HG03280 (cell line): Measurements from ENCODE around the gene WDR82.

Experiments used
- ATAC-seq: cut with Tn5 transposase; IDR thresholded peaks from one replicate; pipeline ENCODE4 v1.9.1; 2021; ENCODE audit warnings: mild to moderate bottlenecking, moderate library complexity; ENCODE audit not compliant: unreplicated experiment

WDR82 gene

DNA sequence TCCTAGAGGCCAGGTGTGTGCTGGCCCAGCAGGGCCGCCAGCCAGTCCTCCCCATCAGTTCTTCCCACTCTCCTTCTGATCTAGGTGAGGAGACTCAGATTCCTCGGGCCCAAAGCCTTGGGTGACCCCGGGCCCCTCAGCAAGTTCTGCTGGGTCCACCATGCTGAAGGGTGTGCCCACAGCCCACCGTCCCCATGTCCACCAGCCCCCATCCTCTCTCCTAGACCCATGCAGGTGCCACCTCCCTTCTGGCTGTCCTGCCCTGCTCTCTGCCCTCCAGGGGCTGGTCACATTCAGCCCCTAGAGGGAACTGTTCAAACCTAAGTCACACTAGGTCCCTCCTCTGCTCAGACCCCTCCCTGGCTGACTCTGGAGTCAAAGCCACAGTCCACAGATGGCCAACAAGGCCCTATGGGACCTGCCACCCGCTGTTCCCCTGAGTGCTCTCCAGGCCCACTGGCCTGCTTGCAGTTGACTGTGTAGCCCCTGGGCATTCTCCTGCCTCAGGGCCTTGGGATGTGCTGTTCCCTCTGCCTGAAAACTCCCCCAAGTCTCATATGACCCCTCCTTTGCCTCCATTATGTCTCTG lies 52.1 kb downstream of the WDR82 start:
- no peak for ATAC-seq

DNA sequence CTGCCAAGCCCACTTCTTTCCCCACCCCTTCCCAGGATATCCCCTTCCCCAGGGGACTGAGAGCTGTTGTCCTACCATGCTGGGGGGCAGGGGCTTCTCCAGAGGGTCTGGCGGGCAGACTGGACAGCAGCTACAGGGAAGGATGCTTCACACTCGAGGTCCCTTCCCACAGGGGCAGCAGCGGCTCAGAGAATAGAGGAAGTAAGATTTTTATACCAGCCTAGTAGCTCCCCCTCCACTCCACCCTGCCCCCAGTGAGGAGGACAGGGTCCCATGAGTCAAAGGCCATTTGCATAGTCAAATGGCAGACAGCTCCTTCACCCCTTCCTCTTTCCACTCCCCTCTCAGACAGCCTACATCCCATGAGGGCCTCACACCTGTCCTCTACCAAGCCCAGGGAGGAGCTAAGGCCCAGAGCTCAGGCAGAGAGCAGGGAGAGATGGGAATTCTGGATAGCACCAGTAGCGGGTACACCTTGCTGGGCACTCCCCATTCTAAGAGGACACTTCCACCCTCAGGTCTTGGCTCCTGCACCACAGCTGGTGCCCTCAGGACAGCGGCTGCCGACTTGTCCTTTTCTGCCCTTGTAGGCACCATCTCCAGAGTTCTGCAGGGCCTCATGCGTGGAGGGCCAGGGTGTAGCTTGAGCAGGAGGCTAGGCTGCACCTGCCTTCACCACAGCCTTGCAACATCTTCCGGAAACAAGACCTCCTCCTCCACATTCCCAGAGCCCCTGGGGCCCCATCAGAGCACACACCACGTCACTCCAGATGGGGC lies 52.8 kb downstream of the WDR82 start, which contains the start of gene TLR9:
Gene TLR9, minus strand, starts transcription at position 194 of the 777 bp plus-strand sequence. Its CDS starts 116 bp downstream, at position 78.
- peak; percentile 67 for ATAC-seq

DNA sequence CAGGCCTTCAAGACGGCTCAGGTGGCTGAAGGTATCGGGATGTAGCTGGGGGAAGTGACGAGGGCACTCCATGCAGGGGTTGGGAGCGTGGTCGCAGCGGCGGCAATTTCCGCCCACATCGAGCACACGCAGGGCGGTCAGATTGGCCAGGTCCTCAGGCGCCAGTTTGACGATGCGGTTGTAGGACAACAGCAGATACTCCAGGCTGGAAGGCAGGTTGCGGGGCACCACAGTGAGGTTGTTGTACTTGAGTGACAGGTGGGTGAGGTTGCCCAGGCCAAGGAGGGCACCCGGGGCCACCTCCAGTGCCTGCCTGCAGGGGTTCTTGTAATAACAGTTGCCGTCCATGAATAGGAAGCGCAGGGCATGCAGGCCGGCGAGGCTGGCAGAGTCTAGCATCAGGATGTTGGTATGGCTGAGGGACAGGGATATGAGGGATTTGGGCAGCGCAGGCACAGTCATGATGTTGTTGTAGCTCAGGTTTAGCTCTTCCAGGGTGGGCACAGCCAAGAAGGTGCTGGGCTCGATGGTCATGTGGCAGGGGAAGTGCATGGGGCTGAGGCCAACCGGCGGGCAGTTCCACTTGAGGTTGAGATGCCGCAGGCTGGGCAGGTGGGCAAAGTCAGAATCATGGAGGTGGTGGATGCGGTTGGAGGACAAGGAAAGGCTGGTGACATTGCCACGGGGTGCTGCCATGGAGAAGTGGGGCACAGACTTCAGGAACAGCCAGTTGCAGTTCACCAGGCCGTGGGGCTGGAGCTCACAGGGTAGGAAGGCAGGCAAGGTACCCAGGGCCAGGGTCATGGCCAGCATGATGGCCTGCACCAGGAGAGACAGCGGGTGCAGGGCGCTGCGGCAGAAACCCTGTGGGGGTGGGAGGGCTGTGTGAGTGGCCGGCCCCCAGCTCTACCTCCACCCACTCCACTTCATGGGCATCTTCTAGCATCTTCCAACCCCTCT lies 54.7 kb downstream of the WDR82 start:
- ATAC-seq: no peak

DNA sequence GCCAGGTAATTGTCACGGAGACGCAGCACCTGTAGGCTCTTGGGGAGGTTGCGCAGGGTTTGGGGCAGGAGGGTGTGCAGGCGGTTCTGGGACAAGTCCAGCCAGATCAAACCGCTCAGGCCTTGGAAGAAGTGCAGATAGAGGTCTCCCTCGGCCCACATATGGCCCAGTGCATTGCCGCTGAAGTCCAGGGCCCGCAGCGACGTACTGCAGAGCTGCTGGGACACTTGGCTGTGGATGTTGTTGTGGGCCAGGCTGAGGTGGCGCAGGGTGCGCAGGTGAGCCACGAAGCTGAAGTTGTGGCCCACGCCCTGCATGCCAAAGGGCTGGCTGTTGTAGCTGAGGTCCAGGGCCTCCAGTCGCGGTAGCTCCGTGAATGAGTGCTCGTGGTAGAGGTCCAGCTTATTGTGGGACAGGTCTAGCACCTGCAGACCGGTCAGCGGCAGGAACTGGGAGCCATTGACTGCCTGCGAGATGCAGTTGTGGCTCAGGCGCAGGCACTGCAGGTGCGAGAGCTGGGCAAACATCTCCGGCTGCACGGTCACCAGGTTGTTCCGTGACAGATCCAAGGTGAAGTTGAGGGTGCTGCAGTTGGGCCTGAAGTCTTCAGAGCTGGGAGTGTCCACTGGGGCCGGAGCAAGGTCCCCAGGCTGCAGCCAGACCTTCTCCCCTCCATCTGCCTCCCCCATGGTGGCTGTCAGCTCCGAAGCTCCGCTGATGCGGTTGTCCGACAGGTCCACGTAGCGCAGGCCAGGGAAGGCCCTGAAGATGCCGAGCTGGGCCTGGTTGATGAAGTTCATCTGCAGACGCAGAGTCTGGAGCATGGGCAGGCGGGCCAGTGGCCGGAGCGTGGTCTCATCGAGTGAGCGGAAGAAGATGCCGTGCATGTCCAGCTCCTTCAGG lies 55.9 kb downstream of the WDR82 start:
- no peak for ATAC-seq

DNA sequence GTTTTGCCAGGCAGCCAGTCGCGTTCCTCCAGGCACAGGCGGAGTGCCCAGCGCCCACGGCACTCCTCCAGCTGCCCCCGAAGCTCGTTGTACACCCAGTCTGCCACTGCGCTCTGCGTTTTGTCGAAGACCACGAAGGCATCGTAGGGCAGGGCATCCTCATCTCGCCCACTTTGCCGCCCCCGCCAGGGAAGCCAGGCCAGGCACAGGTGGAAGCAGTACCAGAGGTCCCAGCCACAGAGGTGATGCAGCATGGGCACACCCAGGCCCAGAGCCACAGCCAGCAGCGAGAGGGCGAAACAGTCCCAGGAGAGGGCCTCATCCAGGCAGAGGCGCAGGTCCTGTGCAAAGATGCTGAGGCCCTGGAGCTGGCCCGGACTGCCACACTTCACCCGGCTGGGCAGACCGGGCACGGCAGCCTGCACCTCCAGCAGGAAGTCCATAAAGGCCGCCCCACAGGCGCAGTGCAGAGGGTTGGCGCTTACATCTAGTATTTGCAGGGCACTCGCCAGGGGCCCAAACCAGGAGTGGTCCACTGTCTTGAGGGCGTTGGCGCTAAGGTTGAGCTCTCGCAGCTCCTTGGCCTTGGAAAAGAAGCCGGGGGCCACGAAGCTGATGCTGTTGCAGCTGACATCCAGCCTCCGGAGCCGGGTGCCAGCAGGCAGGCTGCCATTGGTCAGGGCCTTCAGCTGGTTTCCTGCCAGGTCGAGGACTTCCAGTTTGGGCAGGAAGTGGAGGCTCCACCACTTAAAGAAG lies 56.7 kb downstream of the WDR82 start:
- ATAC-seq: no peak

DNA sequence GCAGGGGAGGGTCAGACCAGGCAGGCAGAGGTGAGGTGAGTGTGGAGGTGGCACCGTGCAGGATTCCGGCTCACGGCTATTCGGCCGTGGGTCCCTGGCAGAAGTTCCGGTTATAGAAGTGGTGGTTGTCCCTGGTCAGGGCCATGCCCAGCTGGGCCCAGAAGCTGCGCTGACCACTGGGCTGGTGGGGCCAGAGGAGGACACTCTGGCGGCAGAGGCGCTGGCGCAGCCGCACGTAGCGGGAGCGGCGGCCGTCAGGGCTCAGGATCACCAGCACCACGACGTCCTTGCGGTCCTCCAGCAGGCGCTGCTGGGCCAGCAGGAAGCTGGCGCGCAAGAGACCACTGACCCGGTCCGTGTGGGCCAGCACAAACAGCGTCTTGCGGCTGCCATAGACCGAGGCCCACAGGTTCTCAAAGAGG lies 57.3 kb downstream of the WDR82 start:
- ATAC-seq: no peak

DNA sequence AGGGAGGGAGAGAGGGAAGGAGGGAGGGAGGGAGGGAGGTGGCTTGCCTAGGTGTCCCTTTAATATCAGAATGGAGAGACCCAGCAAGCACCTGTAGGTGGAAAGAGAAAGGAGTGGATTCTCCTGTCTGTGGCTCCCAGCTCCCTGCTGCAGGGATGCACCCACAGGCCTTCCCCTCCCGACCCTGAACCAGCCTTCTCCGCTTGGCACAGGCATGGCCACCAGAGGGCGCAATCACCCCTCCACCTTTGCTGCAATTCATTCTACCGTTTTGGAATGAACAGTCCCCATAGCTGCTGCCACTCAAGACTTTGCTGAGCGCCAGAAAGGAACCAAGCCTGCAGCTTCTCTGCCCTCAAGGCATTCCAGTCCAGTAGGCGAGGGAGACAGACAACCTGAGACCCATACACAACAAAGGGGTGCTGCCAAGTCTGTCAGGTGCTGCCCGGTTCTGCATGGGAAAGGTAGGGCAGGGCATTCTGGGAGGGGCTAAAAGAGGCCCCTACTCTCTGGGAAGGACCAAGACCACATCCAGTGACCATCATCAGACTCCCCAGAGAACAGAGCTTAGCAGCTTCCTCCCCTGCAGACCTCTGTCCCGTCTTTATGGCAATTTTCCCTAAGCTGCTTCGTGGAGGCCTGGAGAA lies 57.9 kb downstream of the WDR82 start:
- ATAC-seq: no peak

DNA sequence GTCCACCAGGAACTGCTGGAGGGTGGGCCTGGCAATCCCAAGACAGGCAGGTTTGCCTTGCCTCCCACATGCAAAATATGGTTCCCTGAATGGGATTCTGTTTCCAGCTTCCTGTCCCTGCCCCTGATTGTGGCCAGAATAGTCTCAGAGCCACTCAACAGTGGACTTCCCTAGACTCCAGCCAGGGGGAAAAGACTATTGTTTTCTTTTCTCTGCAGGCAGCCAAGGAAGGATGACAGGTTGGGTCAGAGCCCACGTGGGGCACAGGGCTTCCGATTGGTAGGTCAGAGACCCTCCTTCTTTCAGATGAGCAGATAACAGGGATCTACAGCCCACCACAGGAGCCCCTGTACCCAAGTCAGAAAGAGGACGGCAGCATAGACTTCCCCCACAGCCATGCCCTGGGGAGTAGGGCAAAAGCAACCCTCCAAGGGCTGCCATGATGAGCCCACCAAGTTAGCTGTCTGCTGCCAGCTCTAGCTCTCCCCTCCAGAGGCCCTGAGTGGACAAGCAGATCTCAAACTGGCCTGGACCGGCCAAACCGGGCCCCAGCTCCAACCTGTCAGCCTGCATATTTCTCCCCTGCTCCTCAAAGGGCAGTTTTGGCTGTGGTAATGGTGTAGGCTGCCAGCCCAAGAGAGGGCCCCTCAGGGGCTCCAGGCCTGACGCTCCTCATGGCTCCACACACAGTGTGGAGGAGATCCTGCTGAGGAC lies 59.4 kb downstream of the WDR82 start:
- ATAC-seq: no peak

DNA sequence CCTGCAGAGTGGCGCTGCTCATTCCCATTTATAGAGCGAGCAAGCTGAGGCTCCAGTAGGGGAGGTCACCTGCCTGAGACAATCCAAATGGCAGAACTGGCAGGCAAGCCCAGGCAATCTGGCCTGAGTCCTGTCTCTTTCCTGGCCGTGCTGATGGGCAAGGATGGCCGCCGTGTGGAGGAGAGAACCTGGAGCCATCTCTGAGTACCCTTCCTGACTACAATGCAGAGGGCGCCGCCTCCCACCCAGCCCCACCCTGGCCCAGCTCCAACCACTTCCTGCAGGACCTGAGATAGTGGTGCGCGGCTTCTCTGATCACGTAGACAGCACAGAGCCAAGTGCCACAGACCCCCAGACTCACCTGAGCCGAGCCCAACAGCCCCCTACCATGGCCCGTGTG lies 60.0 kb downstream of the WDR82 start:
- no peak for ATAC-seq

DNA sequence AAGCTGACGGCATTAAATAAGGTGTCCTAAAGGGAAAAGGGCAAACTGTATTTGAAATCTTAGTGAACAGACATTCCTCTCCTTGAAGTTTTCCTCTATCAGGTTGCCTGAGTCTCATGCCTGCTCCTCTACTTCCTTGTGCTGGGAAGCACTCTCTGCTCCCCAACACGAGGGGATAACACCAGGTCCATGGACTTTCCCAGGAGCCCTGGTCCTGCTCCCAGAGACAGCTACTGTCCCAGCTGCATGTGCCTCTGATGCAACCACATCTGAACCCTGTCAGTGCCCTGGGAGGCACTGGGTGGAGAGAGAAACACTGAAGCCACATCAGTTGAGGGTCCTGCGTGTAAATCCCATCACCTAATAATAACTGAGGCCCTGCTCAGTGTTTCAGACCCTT lies 60.4 kb downstream of the WDR82 start:
- no peak for ATAC-seq

DNA sequence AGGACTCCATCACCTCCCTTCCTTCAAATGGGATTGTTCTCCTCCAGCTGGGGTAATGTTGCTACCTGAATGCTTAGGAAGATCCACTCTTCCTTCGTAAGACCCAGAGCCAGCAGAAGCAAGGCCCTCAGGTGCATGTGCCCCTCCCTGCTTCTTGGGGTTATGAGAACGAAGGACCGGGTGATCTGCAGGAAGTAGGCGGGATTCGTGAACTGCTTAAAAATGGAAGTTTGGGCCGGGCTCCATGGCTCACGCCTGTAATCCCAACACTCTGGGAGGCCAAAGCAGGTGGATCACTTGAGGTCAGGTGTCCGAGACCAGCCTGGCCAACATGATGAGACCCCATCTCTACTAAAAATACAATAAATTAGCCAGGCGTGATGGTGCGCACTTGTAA lies 61.0 kb downstream of the WDR82 start:
- no peak for ATAC-seq

DNA sequence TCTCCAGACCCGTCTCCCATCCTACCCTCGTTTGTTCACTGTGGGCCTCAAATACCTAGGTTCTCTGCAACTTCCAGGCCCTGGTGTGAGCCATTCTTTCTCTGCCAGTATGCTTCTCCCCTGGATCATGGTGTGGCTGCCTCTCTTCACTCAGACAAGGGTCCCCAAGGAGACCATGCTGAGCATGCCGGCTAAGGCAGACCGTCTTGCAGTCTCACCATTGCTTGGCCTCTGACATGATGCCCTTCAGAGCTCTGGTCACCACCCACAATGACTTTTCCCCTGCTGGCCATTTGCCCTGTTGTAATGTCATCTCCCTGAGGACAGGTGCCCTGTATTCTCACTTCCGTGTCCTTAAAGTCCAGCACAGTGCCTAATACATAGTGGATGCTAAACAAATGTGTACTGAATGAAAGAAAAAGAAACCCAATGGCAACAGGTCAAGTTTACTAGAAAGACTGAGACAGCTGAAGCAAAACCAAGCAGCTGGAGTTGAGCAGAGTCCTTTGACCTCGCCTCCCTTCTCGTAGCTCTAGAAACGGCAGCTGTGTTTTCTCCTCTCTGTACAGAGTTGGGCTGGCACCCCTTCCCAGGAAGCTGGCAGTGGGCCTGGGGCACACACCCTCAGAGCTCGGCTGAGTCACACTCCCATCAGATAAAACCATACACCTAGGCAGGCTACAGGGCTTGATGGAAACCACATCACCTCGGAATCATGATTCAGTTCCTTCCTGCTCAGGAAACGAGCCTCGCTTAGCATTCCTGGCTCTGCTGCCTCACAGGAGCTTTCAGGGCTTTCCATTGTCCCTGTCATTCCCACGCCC lies 61.7 kb downstream of the WDR82 start:
- no peak for ATAC-seq

DNA sequence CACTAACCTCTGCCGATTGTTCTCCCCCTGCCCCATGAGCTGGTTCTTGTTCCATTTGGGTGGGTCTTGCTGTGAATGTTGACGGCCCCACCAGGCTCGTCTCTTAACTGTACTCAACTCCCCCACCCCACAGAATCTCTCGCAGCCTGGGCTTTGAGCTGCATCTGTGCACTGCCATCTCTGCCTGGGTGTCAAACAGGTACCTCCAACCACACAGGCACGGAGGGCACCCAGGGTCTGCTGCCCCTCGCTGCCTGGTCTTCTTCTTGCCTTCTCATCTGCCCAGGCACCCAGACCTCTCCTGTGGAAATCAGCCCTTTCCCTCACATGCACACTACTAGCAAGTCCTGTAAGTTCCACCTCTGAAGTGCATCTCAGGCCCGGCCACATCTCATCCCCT lies 63.1 kb downstream of the WDR82 start:
- no peak for ATAC-seq

DNA sequence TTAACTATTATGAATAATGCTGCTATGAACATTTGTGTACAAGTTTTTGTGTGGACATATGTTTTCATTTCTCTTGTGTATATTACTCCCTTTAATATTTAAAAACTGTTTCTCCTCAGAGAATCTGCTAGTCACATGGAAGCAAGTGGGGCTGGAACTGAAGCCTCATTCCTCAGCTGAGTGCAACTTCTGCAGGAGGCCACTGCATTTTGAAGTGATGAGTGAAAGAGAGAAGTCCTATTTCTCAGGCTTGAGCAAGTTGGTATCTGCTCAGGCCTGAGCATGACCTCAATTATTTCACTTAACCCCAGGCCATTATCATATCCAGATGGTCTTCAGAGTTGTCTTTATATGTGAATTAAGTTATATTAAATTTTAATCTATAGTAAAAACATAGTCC lies 64.5 kb downstream of the WDR82 start:
- ATAC-seq: no peak

DNA sequence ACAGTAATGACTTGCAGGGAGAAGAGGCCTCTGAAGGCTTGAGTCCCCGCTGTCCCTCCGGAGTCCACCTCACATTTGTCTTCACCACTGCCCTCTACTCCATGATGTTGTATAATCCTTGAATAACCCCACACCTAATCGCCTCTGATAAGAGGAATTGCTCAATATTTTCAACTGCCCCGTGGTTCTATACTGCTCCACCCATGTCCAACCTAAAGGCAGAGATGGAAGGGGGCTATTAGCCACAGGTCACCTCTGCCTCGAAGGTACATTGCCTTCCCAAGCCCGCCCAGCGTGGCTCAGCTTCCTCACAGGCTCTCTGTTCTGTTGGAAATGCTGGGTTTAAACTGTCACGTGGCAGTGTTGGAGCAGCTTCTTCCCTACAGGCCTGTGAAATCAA lies 65.4 kb downstream of the WDR82 start:
- ATAC-seq: no peak

DNA sequence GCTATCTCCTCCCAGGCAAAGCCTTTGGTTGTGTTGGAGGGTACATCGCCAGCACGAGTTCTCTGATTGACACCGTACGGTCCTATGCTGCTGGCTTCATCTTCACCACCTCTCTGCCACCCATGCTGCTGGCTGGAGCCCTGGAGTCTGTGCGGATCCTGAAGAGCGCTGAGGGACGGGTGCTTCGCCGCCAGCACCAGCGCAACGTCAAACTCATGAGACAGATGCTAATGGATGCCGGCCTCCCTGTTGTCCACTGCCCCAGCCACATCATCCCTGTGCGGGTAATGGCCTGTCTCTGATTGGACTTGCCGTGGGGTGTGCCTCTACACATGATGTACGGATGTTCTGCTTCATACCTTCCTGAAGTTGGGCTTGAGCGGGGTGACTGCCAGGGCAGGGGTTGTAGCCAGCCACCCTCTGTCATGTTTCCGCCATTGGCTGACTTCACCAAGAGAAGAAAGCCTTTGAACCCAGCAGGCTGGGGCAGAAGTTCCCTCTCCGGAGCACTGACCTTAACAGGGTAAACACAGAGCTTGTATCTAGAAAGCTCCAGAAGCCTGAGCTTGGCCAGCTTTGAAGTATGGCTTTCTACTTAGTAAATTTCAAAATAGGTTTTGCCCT lies 67.1 kb downstream of the WDR82 start:
- ATAC-seq: no peak

DNA sequence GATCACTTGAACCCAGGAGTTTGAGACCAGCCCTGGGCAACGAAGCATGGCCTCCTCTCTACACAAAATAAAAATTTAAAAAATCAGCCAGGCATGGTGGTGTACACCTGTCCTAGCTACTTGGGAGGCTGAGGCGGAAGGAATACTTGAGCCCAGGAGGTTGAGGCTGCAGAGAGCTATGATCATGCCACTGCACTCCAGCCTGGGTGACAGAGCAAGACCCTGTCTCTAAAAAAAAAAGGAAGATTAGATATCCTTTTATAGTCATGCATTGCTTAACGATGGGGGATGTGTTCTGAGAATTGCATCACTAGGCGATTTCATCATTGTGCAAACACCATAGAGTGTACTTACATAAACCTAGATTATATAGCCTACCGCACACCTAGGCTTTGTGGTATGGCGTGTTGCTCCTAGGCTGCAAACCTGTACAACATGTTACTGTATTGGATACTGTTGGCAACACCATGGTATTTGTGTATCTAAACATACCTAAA lies 67.9 kb downstream of the WDR82 start:
- ATAC-seq: no peak
